ENCODE results near the gene ACD. TPM values are rescaled to one million over a fixed set of nuclear protein-coding genes. Genes with fewer than 3 reads are reported as not detected.

The ACD gene
- total RNA-seq, 1 experiment from 2014 or later: 34.1 TPM

GRCh38 chr16:67661886-67662652 is 2.0 kb upstream of the ACD start:
- H3K23me2 ChIP-seq (ENCODE audit: insufficient read length, low read depth, low read length, poor library complexity, severe bottlenecking): peaks cover 15% of the 10 kb centered on the region
- Mint-ChIP-seq H3K4me3 (peak overlapping the region; percentile 85 to 91), H3K9me3 (no peaks in the 10 kb centered on the region), H3K27ac (no peak overlapping the region), H3K36me3 (ENCODE audit: insufficient read depth in 1 of 3, low read depth in 3 of 3) (peaks cover 7 to 18% (median 8%) of the 10 kb centered on the region in 3 experiments; a peak in 5 of 7 replicates), H3K27me3 (ENCODE audit: low read depth) (peaks cover 2% of the 10 kb centered on the region), H3K4me1 (peaks cover 15 to 28% of the 10 kb centered on the region in 2 experiments)
- no peak overlapping the region for H3T11ph ChIP-seq (ENCODE audit: low read length)
- no peak overlapping the region for H3K18ac ChIP-seq (ENCODE audit: insufficient read length, low read depth, low read length)
- H3K23ac ChIP-seq (ENCODE audit: insufficient read length, low read depth, low read length): no peak overlapping the region
- no peak overlapping the region for H2AFZ ChIP-seq (ENCODE audit: low read length)
- TF ChIP-seq CTCF (conservative IDR thresholded peaks at IDR 0.05): no peak
- no peak overlapping the region for H2BK15ac ChIP-seq (ENCODE audit: low read depth, low read length)
- no peak overlapping the region for H3K4ac ChIP-seq (ENCODE audit: low read depth, low read length)
- no peak overlapping the region for H4K8ac ChIP-seq (replicated peaks; ENCODE audit: insufficient read length, low read depth, low read length)
- no peaks in the 10 kb centered on the region for H3K4me1 ChIP-seq (ENCODE audit: insufficient read depth, low read length)
- no peak overlapping the region for H2BK5ac ChIP-seq (ENCODE audit: insufficient read length, low read length)
- H2BK12ac ChIP-seq (ENCODE audit: insufficient read length, low read depth, low read length): no peak overlapping the region
- no peaks in the 10 kb centered on the region for H3K9me3 ChIP-seq (ENCODE audit: control insufficient read depth, low read depth, low read length)
- no CpG with 5 or more reads among the region's 34 CpGs for WGBS (ENCODE audit: extremely low coverage, insufficient read length, low lambda C conversion rate)
- no peaks in the 10 kb centered on the region for H3K27me3 ChIP-seq (ENCODE audit: insufficient read depth, low read length)
- peak overlapping the region; percentile 57 for H3K4me2 ChIP-seq (ENCODE audit: insufficient read depth, insufficient read length, low read length)
- no peak overlapping the region for H3K27ac ChIP-seq (ENCODE audit: insufficient read length, low read depth, low read length)
- H3K9ac ChIP-seq (ENCODE audit: extremely low read depth, insufficient read length, low read length): no peak overlapping the region
- H4K20me1 ChIP-seq (ENCODE audit: control insufficient read depth, insufficient read depth, insufficient read length): no peaks in the 10 kb centered on the region
- H2AK5ac ChIP-seq (ENCODE audit: insufficient read length, low read length): no peak overlapping the region
- no peak overlapping the region for H2BK120ac ChIP-seq (ENCODE audit: low read depth, low read length, poor library complexity, severe bottlenecking)
- no peak overlapping the region for H4K91ac ChIP-seq (ENCODE audit: insufficient read length, low read depth, low read length)
- DNase-seq: no peak
- no peak overlapping the region for H4K5ac ChIP-seq (ENCODE audit: insufficient read length, low read depth, low read length)
- no peak overlapping the region for H3K56ac ChIP-seq (ENCODE audit: insufficient read length, low read depth, low read length)
- H3K79me2 ChIP-seq (ENCODE audit: insufficient read depth, low read length): no peaks in the 10 kb centered on the region
- H3K14ac ChIP-seq (ENCODE audit: insufficient read depth, low read length): no peak overlapping the region
- no peaks in the 10 kb centered on the region for H3K79me1 ChIP-seq (ENCODE audit: insufficient read depth, low read depth, low read length, poor library complexity, severe bottlenecking)
- H2BK20ac ChIP-seq (ENCODE audit: low read depth, low read length, poor library complexity, severe bottlenecking): no peak overlapping the region

Data from H9 (cell line).